H9 (cell line): Measurements from ENCODE around the gene BLACAT1. TPM values are rescaled to one million over a fixed set of nuclear protein-coding genes. Genes with fewer than 3 reads are reported as not detected.

Experiments used
- DNase-seq: peaks from one replicate; pipeline ENCODE4 v3.0.0-alpha.2; 2017
- H2AFZ ChIP-seq: one replicate; pipeline ENCODE4 v1.6.1; 2013; ENCODE audit warnings: mild to moderate bottlenecking, low read length, control low read depth, moderate library complexity
- H2AK5ac ChIP-seq: 2 replicates; pipeline ENCODE4 v1.6.1; 2013; ENCODE audit warnings: low read length, control low read depth, mixed read lengths; ENCODE audit not compliant: insufficient read length
- H2BK120ac ChIP-seq: one replicate; pipeline ENCODE4 v1.6.1; 2013; ENCODE audit warnings: low read depth, mild to moderate bottlenecking, low read length, control low read depth, inconsistent platforms; ENCODE audit not compliant: poor library complexity, severe bottlenecking
- H2BK12ac ChIP-seq: 2 replicates; pipeline ENCODE4 v1.6.1; 2013; ENCODE audit warnings: low read length, control low read depth, mixed read lengths, low read depth; ENCODE audit not compliant: insufficient read length
- H2BK15ac ChIP-seq: 2 replicates; pipeline ENCODE4 v1.6.1; 2013; ENCODE audit warnings: low read depth, low read length, control low read depth
- H2BK20ac ChIP-seq: one replicate; pipeline ENCODE4 v1.6.1; 2013; ENCODE audit warnings: low read depth, mild to moderate bottlenecking, low read length, control low read depth, inconsistent platforms; ENCODE audit not compliant: poor library complexity, severe bottlenecking
- H2BK5ac ChIP-seq: 2 replicates; pipeline ENCODE4 v1.6.1; 2013; ENCODE audit warnings: low read length, control low read depth, mixed read lengths; ENCODE audit not compliant: insufficient read length
- H3K14ac ChIP-seq: 2 replicates; pipeline ENCODE4 v1.6.1; 2013; ENCODE audit warnings: low read length, control low read depth; ENCODE audit not compliant: insufficient read depth
- H3K18ac ChIP-seq: 2 replicates; pipeline ENCODE4 v1.6.1; 2013; ENCODE audit warnings: low read depth, mild to moderate bottlenecking, mixed read lengths, low read length, control low read depth; ENCODE audit not compliant: insufficient read length
- H3K23ac ChIP-seq: 2 replicates; pipeline ENCODE4 v1.6.1; 2013; ENCODE audit warnings: low read length, control low read depth, mixed read lengths, low read depth; ENCODE audit not compliant: insufficient read length
- H3K23me2 ChIP-seq: 2 replicates; pipeline ENCODE4 v1.6.1; 2013; ENCODE audit warnings: low read depth, mild to moderate bottlenecking, mixed read lengths, low read length, control low read depth; ENCODE audit not compliant: insufficient read length, poor library complexity, severe bottlenecking
- H3K27ac ChIP-seq: 2 replicates; pipeline ENCODE4 v1.5.1; 2013; ENCODE audit warnings: low read length, control low read depth, mixed read lengths, low read depth; ENCODE audit not compliant: insufficient read length
- H3K27me3 ChIP-seq: 2 replicates; pipeline ENCODE4 v1.6.1; 2013; ENCODE audit warnings: low read length, control low read depth, inconsistent platforms; ENCODE audit not compliant: insufficient read depth
- H3K4ac ChIP-seq: 2 replicates; pipeline ENCODE4 v1.6.1; 2013; ENCODE audit warnings: low read depth, mild to moderate bottlenecking, control low read depth, inconsistent platforms, low read length, moderate library complexity
- H3K4me1 ChIP-seq: 2 replicates; pipeline ENCODE4 v1.6.1; 2013; ENCODE audit warnings: low read length, control low read depth, inconsistent platforms; ENCODE audit not compliant: insufficient read depth
- H3K4me2 ChIP-seq: 2 replicates; pipeline ENCODE4 v1.6.1; 2013; ENCODE audit warnings: low read length, control low read depth, mixed read lengths; ENCODE audit not compliant: insufficient read length, insufficient read depth
- H3K56ac ChIP-seq: 2 replicates; pipeline ENCODE4 v1.6.1; 2013; ENCODE audit warnings: low read depth, mild to moderate bottlenecking, mixed read lengths, low read length, control low read depth; ENCODE audit not compliant: insufficient read length
- H3K79me1 ChIP-seq: 2 replicates; pipeline ENCODE4 v1.6.1; 2013; ENCODE audit warnings: low read depth, mild to moderate bottlenecking, moderate library complexity, low read length, control low read depth, inconsistent platforms; ENCODE audit not compliant: insufficient read depth, poor library complexity, severe bottlenecking
- H3K79me2 ChIP-seq: 2 replicates; pipeline ENCODE4 v1.6.1; 2013; ENCODE audit warnings: low read length, control low read depth, inconsistent platforms; ENCODE audit not compliant: insufficient read depth
- H3K9ac ChIP-seq: 2 replicates; pipeline ENCODE4 v1.6.1; 2013; ENCODE audit warnings: low read length, control low read depth, mixed read lengths; ENCODE audit not compliant: insufficient read length; ENCODE audit errors: extremely low read depth
- H3K9me3 ChIP-seq: one replicate; pipeline ENCODE4 v1.6.1; 2013; ENCODE audit warnings: low read depth, low read length, inconsistent platforms; ENCODE audit not compliant: control insufficient read depth
- H3T11ph ChIP-seq: one replicate; pipeline ENCODE4 v1.6.1; 2013; ENCODE audit warnings: mild to moderate bottlenecking, low read length, control low read depth, inconsistent platforms
- H4K20me1 ChIP-seq: one replicate; pipeline ENCODE4 v1.6.1; 2013; ENCODE audit not compliant: control insufficient read depth, insufficient read length, insufficient read depth
- H4K5ac ChIP-seq: 2 replicates; pipeline ENCODE4 v1.6.1; 2013; ENCODE audit warnings: low read depth, mild to moderate bottlenecking, mixed read lengths, low read length, control low read depth; ENCODE audit not compliant: insufficient read length
- H4K8ac ChIP-seq: replicated peaks from 2 replicates; pipeline ENCODE4 v1.6.1; 2013; ENCODE audit warnings: low read length, control low read depth, mixed read lengths, low read depth; ENCODE audit not compliant: insufficient read length
- H4K91ac ChIP-seq: 2 replicates; pipeline ENCODE4 v1.6.1; 2013; ENCODE audit warnings: low read depth, mild to moderate bottlenecking, moderate library complexity, mixed read lengths, low read length, control low read depth; ENCODE audit not compliant: insufficient read length
- H3K27ac Mint-ChIP-seq, 3 experiments: 2 replicates in 2 of 3; 3 replicates in 1 of 3; pipeline ENCODE4 v1.8.0; 2020 to 2021; ENCODE audit warnings: mixed read lengths in 3 of 3, mild to moderate bottlenecking in 1 of 3, moderate library complexity in 1 of 3
- H3K27me3 Mint-ChIP-seq: 2 replicates; pipeline ENCODE4 v1.8.0; 2021; ENCODE audit warnings: low read depth, mild to moderate bottlenecking, moderate library complexity, mixed read lengths
- H3K36me3 Mint-ChIP-seq, 3 experiments: 2 replicates in 2 of 3; 3 replicates in 1 of 3; pipeline ENCODE4 v1.8.0; 2020 to 2021; ENCODE audit warnings: low read depth in 3 of 3, mixed read lengths in 3 of 3; ENCODE audit not compliant: insufficient read depth in 1 of 3
- H3K4me1 Mint-ChIP-seq, 2 experiments: 2 replicates each; pipeline ENCODE4 v1.8.0; 2020; ENCODE audit warnings: mixed read lengths in 2 of 2
- H3K4me3 Mint-ChIP-seq, 2 experiments: 2 replicates in 1 of 2; 3 replicates in 1 of 2; pipeline ENCODE4 v1.8.0; 2020 to 2021; ENCODE audit warnings: mild to moderate bottlenecking in 2 of 2, mixed read lengths in 2 of 2, moderate library complexity in 1 of 2
- H3K9me3 Mint-ChIP-seq, 2 experiments: 2 replicates in 1 of 2; 3 replicates in 1 of 2; pipeline ENCODE4 v1.8.0; 2020; ENCODE audit warnings: mild to moderate bottlenecking in 2 of 2, mixed read lengths in 2 of 2, moderate library complexity in 1 of 2
- WGBS: extraction: QIAGEN DNeasy Blood & Tissue Kit; methylation state at CpG from one replicate; pipeline ENCODE4 v1.1.7; 2013; ENCODE audit warnings: missing lambda C conversion rate, low lambda C conversion rate, mixed read lengths; ENCODE audit not compliant: insufficient read length; ENCODE audit errors: extremely low coverage; 5-methylcytosine and 5-hydroxymethylcytosine counted together
- total RNA-seq: library from RNA; stranded (reverse); gene quantifications from 2 replicates; pipeline ENCODE4 v1.2.1, GENCODE V29; 2021
- TF ChIP-seq, protein P1 (sequence below): fragments of 200-600 bp; sonication (generic); conservative IDR thresholded peaks from 3 replicates; pipeline ENCODE4 v1.8.0; 2021; ENCODE audit warnings: antibody characterized with exemption, mild to moderate bottlenecking

Gene BLACAT1
- total RNA-seq, 1 experiment from 2014 or later: 4.0 TPM

GRCh38 chr1:205486258-205486657 is 30.4 kb upstream of the BLACAT1 start:
- Histone ChIP-seq H4K20me1 (no peaks in the 10 kb centered on the region), H3K27ac (no peak overlapping the region), H3K4me2 (no peak overlapping the region), H3K4ac (no peak overlapping the region), H3K27me3 (no peaks in the 10 kb centered on the region; the same call in 1 of the 2 replicates), H4K91ac (no peak overlapping the region), H2BK15ac (no peak overlapping the region), H2AK5ac (no peak overlapping the region), H3K18ac (no peak overlapping the region), H3K23ac (no peak overlapping the region), H3K4me1 (peaks cover 4% of the 10 kb centered on the region; the same call in 1 of the 2 replicates), H2AFZ (no peak overlapping the region), H2BK5ac (no peak overlapping the region), H2BK12ac (no peak overlapping the region), H3K56ac (no peak overlapping the region), H3K23me2 (no peaks in the 10 kb centered on the region), H4K5ac (no peak overlapping the region), H2BK20ac (no peak overlapping the region), H3K14ac (no peak overlapping the region), H3K9ac (no peak overlapping the region), H3T11ph (no peak overlapping the region), H3K79me1 (no peaks in the 10 kb centered on the region), H4K8ac (no peak overlapping the region), H2BK120ac (no peak overlapping the region), H3K9me3 (no peaks in the 10 kb centered on the region), H3K79me2 (no peaks in the 10 kb centered on the region)
- TF ChIP-seq, protein P1, sequence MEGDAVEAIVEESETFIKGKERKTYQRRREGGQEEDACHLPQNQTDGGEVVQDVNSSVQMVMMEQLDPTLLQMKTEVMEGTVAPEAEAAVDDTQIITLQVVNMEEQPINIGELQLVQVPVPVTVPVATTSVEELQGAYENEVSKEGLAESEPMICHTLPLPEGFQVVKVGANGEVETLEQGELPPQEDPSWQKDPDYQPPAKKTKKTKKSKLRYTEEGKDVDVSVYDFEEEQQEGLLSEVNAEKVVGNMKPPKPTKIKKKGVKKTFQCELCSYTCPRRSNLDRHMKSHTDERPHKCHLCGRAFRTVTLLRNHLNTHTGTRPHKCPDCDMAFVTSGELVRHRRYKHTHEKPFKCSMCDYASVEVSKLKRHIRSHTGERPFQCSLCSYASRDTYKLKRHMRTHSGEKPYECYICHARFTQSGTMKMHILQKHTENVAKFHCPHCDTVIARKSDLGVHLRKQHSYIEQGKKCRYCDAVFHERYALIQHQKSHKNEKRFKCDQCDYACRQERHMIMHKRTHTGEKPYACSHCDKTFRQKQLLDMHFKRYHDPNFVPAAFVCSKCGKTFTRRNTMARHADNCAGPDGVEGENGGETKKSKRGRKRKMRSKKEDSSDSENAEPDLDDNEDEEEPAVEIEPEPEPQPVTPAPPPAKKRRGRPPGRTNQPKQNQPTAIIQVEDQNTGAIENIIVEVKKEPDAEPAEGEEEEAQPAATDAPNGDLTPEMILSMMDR: no peak
- Mint-ChIP-seq H3K4me1 (peaks cover 33% of the 10 kb centered on the region in 2 experiments), H3K4me3 (no peak overlapping the region; a peak in 1 of 5 replicates), H3K36me3 (no peaks in the 10 kb centered on the region), H3K9me3 (no peaks in the 10 kb centered on the region; a peak in 2 of 5 replicates), H3K27ac (no peak overlapping the region), H3K27me3 (peaks cover 51% of the 10 kb centered on the region)
- no peak for DNase-seq
- WGBS: no CpG with 5 or more reads among the region's 6 CpGs
